ENCODE data around the gene GTF3C4.

GRCh38 chr9:132702254-132702653, 32.0 kb downstream of the GTF3C4 start:
- no peak for TF ChIP-seq POLR2A (IDR thresholded peaks at IDR 0.05)
- no peak for TF ChIP-seq CTCF (IDR thresholded peaks at IDR 0.05)

Measured in body of pancreas (tissue), 4 donors.